Left ventricle myocardium inferior (tissue), 1 donor: ENCODE data around the gene BRD3OS. TPM values are rescaled to one million over a fixed set of nuclear protein-coding genes. Genes with fewer than 3 reads are reported as not detected.

Experiments used
- DNase-seq: peaks from one replicate; pipeline ENCODE4 v3.0.0-alpha.2; 2020
- H3K27ac ChIP-seq: fragments of 200-600 bp; replicated peaks from 2 replicates; pipeline ENCODE4 v1.8.0; 2021
- H3K27me3 ChIP-seq: fragments of 200-600 bp; 2 replicates; pipeline ENCODE4 v1.8.0; 2021; ENCODE audit warnings: low read depth
- H3K36me3 ChIP-seq: fragments of 200-600 bp; 2 replicates; pipeline ENCODE4 v1.8.0; 2021
- H3K4me1 ChIP-seq: fragments of 200-600 bp; 2 replicates; pipeline ENCODE4 v1.8.0; 2021
- H3K4me3 ChIP-seq: fragments of 200-600 bp; 2 replicates; pipeline ENCODE4 v1.8.0; 2021; ENCODE audit warnings: mild to moderate bottlenecking, moderate library complexity
- H3K9me3 ChIP-seq: fragments of 200-600 bp; replicated peaks from 2 replicates; pipeline ENCODE4 v1.8.0; 2021
- intact Hi-C: fragments of 100-400 bp; cut with micrococcal nuclease; formaldehyde crosslinking; loops from one replicate; pipeline ENCODE4 v1.11.0; 2022
- total RNA-seq: library from RNA; stranded (reverse); fragmentation: NEBNext Ultra II Directional; extraction: Animal tissue kit (Norgen Biotek cat#: 25700); gene quantifications from one replicate; pipeline ENCODE4 v1.2.1, GENCODE V29; 2021
- TF ChIP-seq, protein P1 (sequence below): fragments of 200-600 bp; IDR thresholded peaks from 2 replicates; pipeline ENCODE4 v1.8.0; 2021; ENCODE audit warnings: antibody characterized with exemption, mild to moderate bottlenecking, borderline replicate concordance
- donor health status: DM: no; HTN: yes; CAD: no; lungs with severe emphysema.

The BRD3OS gene
- total RNA-seq, 1 donor from 2014 or later: 5.7 TPM

DNA sequence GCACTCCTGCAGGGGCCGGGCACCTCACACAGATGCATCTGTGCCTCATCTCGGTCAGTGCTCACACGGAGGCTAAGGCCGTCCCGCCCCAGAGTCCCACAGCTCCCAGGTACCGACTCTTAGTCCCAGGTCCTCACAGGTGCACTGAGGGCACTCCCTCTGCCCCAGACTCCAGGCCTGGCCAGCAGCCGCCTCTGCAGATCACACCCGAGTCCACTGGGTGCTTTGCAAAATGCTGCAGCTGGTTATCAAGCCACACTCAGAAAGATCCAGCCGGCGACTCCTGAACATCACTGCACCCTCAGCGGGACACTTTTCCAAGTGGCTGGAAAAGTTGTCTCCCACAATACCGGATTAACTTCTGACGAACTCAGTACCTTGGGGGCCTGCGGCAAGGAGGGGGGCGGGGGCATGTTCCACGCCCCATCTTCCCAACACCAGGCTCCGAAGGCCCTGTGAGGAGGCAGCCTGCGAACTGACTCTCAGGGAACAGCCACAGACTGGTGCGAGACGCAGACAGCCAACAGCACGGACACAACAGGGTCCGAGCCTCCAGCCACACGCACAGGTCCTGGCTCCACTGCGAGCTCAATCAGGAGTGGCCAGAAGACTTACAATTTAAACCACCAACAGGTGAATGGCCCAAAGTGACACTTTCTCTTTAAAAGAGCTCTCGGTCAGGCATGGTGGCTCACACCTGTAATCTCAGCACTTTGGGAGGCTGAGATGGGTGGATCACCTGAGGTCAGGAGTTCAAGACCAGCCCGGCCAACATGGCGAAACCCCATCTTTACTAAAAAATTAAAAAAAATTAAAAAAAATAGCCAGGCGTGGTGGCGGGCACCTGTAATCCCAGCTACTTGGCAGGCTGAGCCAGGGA, 38.5 kb downstream of the BRD3OS start:
- Histone ChIP-seq H3K27ac (no peak overlapping the region), H3K36me3 (no peaks in the 10 kb centered on the region), H3K27me3 (no peaks in the 10 kb centered on the region), H3K4me3 (no peak overlapping the region), H3K4me1 (peaks cover 79% of the 10 kb centered on the region), H3K9me3 (no peaks in the 10 kb centered on the region)
- intact Hi-C loops: no loop called here
- DNase-seq: no peak
- TF ChIP-seq, protein P1, sequence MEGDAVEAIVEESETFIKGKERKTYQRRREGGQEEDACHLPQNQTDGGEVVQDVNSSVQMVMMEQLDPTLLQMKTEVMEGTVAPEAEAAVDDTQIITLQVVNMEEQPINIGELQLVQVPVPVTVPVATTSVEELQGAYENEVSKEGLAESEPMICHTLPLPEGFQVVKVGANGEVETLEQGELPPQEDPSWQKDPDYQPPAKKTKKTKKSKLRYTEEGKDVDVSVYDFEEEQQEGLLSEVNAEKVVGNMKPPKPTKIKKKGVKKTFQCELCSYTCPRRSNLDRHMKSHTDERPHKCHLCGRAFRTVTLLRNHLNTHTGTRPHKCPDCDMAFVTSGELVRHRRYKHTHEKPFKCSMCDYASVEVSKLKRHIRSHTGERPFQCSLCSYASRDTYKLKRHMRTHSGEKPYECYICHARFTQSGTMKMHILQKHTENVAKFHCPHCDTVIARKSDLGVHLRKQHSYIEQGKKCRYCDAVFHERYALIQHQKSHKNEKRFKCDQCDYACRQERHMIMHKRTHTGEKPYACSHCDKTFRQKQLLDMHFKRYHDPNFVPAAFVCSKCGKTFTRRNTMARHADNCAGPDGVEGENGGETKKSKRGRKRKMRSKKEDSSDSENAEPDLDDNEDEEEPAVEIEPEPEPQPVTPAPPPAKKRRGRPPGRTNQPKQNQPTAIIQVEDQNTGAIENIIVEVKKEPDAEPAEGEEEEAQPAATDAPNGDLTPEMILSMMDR: no peak

DNA sequence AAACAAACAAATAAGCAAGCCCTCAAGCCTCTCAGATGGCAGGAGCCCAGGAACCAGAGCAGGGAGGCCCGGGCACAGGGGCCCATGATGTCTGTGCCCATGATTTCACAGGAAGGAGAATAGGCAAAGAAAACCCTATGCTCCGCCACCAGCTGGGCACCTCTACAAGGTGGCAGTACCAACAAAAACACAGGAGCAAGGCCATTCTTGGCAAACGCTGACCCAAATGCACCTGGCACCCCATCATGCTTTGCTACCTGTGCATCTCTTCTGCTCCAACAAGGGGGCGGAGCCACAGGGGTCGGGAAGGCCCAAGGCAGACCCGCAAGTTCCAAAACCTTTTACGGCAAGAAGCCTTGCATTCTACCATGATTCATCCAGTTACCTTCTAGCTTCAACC, 39.4 kb downstream of the BRD3OS start:
- H3K4me1 ChIP-seq: peaks cover 70% of the 10 kb centered on the region
- no peaks in the 10 kb centered on the region for H3K36me3 ChIP-seq
- H3K27me3 ChIP-seq: no peaks in the 10 kb centered on the region
- H3K27ac ChIP-seq: no peak overlapping the region
- TF ChIP-seq, protein P1: no peak
- DNase-seq: no peak
- H3K9me3 ChIP-seq: no peaks in the 10 kb centered on the region
- no peak overlapping the region for H3K4me3 ChIP-seq
- intact Hi-C loops: no loop called here

DNA sequence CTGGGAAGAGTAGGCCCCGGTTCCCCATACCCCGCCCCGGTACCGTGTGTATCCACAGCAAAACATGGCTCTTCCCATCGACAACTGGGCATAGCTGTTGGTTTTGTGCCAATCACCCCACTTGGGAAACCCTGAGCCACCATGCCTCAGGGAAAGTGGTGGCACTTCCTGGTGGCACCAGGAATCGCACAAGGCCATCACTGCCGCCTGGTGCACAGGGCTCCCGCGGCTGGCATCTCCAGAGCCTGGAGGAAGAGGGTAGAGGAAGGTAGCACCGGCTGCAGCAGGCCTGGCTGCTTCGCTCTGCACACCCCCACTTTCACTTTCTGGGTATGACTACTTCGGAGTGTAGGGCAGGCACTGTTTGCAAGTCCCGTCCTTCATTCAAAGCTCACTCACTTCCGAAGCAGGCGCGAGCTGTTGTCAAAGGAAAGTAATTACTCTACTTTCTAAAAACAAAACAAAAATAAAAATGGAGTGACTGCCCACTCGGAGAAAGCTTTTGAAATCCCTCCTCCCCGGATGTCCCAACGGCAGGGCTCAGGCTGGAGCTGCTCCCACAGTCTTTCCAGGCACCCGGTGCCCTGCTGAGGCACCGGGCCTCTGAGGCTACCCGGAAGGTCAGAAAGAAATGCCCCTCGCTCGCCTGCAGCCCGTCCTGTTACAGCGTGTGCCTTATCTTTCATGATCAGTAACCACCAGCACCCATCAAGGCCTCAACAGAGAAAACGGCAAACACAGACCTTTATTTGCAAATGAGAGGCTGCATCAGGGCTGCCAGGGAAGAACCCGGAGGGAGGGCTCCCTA, 40.5 kb downstream of the BRD3OS start:
- peak overlapping the region; percentile 88 for H3K4me3 ChIP-seq
- H3K36me3 ChIP-seq: no peaks in the 10 kb centered on the region
- no peak for DNase-seq
- intact Hi-C loops: no loop called here
- TF ChIP-seq, protein P1: no peak
- no peaks in the 10 kb centered on the region for H3K27me3 ChIP-seq
- peak overlapping the region; percentile 100 for H3K27ac ChIP-seq
- no peaks in the 10 kb centered on the region for H3K9me3 ChIP-seq
- peaks cover 63% of the 10 kb centered on the region for H3K4me1 ChIP-seq

GRCh38 chr9:134066526-134066912, 41.2 kb downstream of the BRD3OS start:
- no peaks in the 10 kb centered on the region for H3K36me3 ChIP-seq
- peak overlapping the region; percentile 100 for H3K27ac ChIP-seq
- intact Hi-C loops: no loop called here
- TF ChIP-seq, protein P1: no peak
- no peaks in the 10 kb centered on the region for H3K9me3 ChIP-seq
- DNase-seq: no peak
- peaks cover 56% of the 10 kb centered on the region for H3K4me1 ChIP-seq
- H3K4me3 ChIP-seq: peak overlapping the region; percentile 88
- no peaks in the 10 kb centered on the region for H3K27me3 ChIP-seq

DNA sequence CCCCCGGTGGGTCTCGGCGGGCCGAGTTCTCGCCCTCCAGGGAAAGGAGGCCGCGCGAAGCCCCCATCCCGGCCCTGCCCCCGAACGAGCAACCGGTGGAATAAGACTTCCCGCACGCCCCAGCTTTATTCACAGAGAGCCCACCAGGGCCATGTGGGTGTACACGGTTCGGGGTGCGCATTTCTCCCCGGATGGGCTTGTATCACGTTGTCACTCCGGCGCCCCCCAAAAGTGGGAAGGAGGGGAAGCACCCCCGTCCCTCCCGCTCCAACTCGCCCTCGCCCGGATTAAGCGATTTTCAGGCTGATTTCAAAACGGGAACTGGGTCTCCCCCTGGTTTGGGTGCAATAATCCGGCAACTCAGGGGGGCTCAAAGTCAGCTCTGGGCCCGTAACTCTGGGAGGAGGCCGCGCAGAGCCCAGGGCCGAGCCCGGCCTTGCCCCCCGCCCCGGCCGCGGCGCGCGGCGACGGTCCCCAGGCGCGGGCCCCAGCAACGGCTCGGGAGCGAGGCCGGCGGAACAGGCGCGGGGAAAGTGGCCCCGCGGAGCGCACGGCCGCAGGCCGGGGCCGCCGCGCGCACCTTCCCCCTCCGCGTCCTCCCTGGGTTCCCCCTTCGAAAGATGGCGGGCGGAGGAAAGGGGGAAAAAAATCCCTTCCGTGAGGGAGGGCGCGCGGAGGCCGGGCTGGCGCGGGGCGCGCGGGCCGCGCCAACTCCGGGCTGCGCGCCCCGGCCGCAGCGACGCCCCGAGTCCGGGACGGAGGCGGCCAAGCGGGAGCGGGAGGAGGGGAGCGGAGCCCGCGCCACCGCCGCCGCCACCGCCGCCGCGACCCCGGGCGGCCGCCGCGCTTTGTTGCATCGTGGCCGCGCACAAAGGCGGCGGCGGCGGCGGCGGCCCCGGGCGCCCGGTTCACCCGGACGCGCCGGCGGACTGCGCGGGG, 41.9 kb downstream of the BRD3OS start:
- Histone ChIP-seq H3K4me1 (peaks cover 49% of the 10 kb centered on the region), H3K36me3 (no peaks in the 10 kb centered on the region), H3K27me3 (no peaks in the 10 kb centered on the region), H3K9me3 (no peaks in the 10 kb centered on the region), H3K27ac (peak overlapping the region; percentile 100), H3K4me3 (peak overlapping the region; percentile 88)
- DNase-seq: no peak
- TF ChIP-seq, protein P1: no peak
- intact Hi-C loops: no loop called here
